NT2/D1 (cell line): ENCODE measurements around the gene CARD11.
A peak's percentile ranks its signal among the peaks of the same experiment; 100 is the strongest.

ENCODE experiments used
- DNase-seq: peaks from one replicate; pipeline ENCODE4 v3.0.0-alpha.2; 2011; ENCODE audit warnings: low read depth, low spot score
- H3K27me3 ChIP-seq: 2 replicates; pipeline ENCODE4 v1.6.0; 2011; ENCODE audit warnings: mild to moderate bottlenecking; ENCODE audit not compliant: insufficient read length, insufficient read depth
- H3K36me3 ChIP-seq: 2 replicates; pipeline ENCODE4 v1.6.1; 2011; ENCODE audit warnings: mild to moderate bottlenecking, low read length, mixed read lengths; ENCODE audit not compliant: insufficient read depth, insufficient read length
- H3K4me1 ChIP-seq: 2 replicates; pipeline ENCODE4 v1.5.1; 2011; ENCODE audit not compliant: insufficient read depth, insufficient read length
- H3K4me3 ChIP-seq: 2 replicates; pipeline ENCODE4 v1.5.1; 2011; ENCODE audit warnings: low read depth; ENCODE audit not compliant: insufficient read length
- H3K9ac ChIP-seq: 2 replicates; pipeline ENCODE4 v1.6.0; 2011; ENCODE audit warnings: low read depth; ENCODE audit not compliant: insufficient read length
- H3K9me3 ChIP-seq: 2 replicates; pipeline ENCODE4 v1.5.1; 2011; ENCODE audit warnings: mild to moderate bottlenecking, low read length; ENCODE audit not compliant: insufficient read depth
- SUZ12 ChIP-seq: IDR thresholded peaks from 2 replicates; pipeline ENCODE4 v1.6.1; 2011; ENCODE audit not compliant: insufficient read length, insufficient read depth; ENCODE audit errors: extremely low read depth
- YY1 ChIP-seq: IDR thresholded peaks from 2 replicates; pipeline ENCODE4 v1.6.1; 2011; ENCODE audit not compliant: insufficient read length, insufficient read depth
- ZNF274 ChIP-seq: IDR thresholded peaks from 2 replicates; pipeline ENCODE4 v1.6.1; 2011; ENCODE audit warnings: mild to moderate bottlenecking, low read depth, low read length

CARD11 gene

DNA sequence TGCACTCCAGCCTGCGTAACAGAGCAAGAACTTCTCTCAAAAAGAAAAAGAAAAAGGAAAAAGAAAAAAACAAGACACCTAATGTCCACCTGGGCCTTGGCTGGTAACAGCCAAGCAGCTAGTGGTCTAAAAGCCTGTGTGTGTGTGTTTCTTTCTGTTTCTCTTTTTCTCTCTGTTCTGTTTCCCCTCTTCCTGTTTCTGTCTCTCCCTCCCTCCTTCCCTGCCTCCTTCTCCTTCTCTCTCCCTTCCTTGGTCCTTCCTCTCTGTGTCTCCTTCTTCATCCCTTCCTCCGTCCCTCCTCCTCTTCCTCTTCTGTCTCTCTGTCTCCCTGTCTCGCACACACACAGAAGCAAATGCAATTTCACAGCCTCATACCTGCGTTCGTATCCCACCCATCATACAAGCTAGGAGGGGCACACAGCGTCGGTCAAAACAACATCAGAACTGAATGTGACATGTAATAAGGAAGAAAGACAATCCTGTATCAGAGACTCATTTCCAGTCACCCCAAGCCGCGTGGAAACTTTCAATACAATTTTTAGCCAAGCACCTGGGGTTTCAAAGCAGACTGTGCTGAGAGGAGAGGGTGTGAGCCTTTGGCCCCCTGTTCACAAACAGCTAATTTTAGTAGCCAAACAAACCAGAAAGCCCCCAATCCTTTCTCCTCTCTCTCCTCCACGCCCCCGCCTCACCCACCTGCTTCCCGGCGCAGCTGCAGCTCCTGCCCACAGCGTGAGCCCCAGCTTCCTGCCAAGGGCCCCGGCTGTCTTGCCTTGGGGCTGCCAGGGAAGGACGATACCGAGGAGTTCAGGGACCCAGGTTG lies 149.3 kb downstream of the CARD11 start:
- TF ChIP-seq SUZ12 (no peak), YY1 (no peak), ZNF274 (no peak)
- no peak overlapping the region for H3K4me3 ChIP-seq
- H3K27me3 ChIP-seq: no peaks in the 10 kb centered on the region
- H3K9me3 ChIP-seq: no peaks in the 10 kb centered on the region
- H3K9ac ChIP-seq: no peak overlapping the region
- no peak for DNase-seq
- H3K4me1 ChIP-seq: peaks cover 6% of the 10 kb centered on the region
- H3K36me3 ChIP-seq: no peaks in the 10 kb centered on the region

- DNase-seq: no peak
- Histone ChIP-seq H3K36me3 (no peaks in the 10 kb centered on the region), H3K27me3 (no peaks in the 10 kb centered on the region), H3K9ac (no peak overlapping the region), H3K9me3 (no peaks in the 10 kb centered on the region), H3K4me1 (peaks cover 6% of the 10 kb centered on the region), H3K4me3 (no peak overlapping the region)
- TF ChIP-seq ZNF274: no peak
- TF ChIP-seq SUZ12: no peak
- TF ChIP-seq YY1: no peak
Observed at GRCh38 chr7:2893411-2893861, 150.2 kb downstream of the CARD11 start.

DNA sequence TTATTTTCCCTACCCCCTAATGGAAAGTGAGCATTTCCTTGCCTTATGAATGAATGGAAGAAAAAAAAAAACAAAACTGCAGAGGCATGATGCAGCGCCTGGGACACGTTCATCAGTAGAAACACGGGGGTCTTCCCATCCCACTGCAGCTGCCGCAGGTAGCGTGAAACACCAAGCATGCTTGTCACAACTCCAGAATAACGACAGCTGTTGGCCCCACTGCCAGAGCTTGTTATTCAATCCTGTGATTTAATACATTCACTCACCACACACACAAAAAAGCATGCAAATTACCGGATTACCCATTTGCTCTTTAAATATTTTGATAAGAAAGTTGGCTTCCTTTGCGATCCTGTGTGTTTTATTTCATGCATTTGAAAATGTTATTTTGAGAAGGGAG lies 151.1 kb downstream of the CARD11 start:
- Histone ChIP-seq H3K4me1 (peaks cover 6% of the 10 kb centered on the region), H3K9me3 (no peaks in the 10 kb centered on the region), H3K9ac (no peak overlapping the region), H3K4me3 (no peak overlapping the region), H3K36me3 (no peaks in the 10 kb centered on the region), H3K27me3 (no peaks in the 10 kb centered on the region)
- no peak for DNase-seq
- TF ChIP-seq ZNF274 (no peak), YY1 (no peak), SUZ12 (no peak)

GRCh38 chr7:2887816-2888215 lies 155.9 kb downstream of the CARD11 start:
- no peaks in the 10 kb centered on the region for H3K9me3 ChIP-seq
- DNase-seq: no peak
- H3K4me3 ChIP-seq: no peak overlapping the region
- TF ChIP-seq YY1 (no peak), SUZ12 (no peak), ZNF274 (no peak)
- H3K9ac ChIP-seq: no peak overlapping the region
- peaks cover 6% of the 10 kb centered on the region for H3K4me1 ChIP-seq
- H3K36me3 ChIP-seq: no peaks in the 10 kb centered on the region
- no peaks in the 10 kb centered on the region for H3K27me3 ChIP-seq

DNA sequence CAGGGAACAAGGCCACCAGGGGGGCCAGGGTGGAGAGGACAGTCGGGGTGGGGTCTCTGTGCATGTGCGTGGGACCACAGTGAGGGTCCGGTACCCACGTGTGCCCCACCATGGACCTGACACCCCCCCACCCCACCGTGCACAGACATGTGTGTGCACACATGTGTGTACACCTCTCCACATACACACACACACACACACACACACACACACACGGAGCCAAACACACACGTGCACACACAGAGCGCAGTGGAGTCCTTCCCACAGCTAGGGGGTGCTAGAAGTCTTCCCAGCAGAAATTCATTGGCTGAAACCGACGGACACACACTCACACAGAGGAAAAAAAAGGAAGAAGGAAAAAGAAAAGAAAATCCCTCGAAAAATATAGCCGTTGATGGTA lies 156.8 kb downstream of the CARD11 start:
- H3K36me3 ChIP-seq: no peaks in the 10 kb centered on the region
- H3K9me3 ChIP-seq: no peaks in the 10 kb centered on the region
- TF ChIP-seq SUZ12: no peak
- H3K4me3 ChIP-seq: no peak overlapping the region
- H3K27me3 ChIP-seq: no peaks in the 10 kb centered on the region
- peaks cover 9% of the 10 kb centered on the region for H3K4me1 ChIP-seq
- peak; percentile 87 for DNase-seq
- H3K9ac ChIP-seq: no peak overlapping the region

DNA sequence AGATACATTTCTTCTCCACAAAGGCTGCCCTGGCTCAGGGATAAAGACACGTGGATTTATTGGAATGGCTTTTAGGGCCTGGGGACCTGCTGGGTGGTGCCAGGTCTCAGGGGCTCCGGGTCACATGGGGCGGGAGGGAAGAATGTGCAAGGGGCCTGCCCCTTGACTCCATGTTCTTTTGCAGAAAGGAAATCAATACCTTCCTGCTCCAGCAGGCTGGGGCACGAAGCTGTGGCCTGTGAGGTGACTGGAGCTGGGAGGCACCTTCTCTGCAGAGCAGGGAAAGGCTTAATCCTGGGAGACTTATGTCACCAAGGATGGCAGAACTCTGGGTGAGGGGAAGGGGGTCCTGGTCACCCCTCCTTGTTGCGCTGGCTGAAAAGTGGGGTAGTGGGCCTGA lies 157.3 kb downstream of the CARD11 start:
- Histone ChIP-seq H3K9ac (no peak overlapping the region), H3K4me1 (peaks cover 10% of the 10 kb centered on the region), H3K27me3 (no peaks in the 10 kb centered on the region), H3K4me3 (no peak overlapping the region), H3K9me3 (no peaks in the 10 kb centered on the region), H3K36me3 (no peaks in the 10 kb centered on the region)
- DNase-seq: no peak
- TF ChIP-seq YY1 (no peak), SUZ12 (no peak)

- Histone ChIP-seq H3K9me3 (no peaks in the 10 kb centered on the region), H3K36me3 (no peaks in the 10 kb centered on the region), H3K4me3 (no peak overlapping the region), H3K4me1 (peaks cover 19% of the 10 kb centered on the region), H3K9ac (no peak overlapping the region), H3K27me3 (no peaks in the 10 kb centered on the region)
- no peak for TF ChIP-seq YY1
- no peak for TF ChIP-seq ZNF274
- no peak for TF ChIP-seq SUZ12
- no peak for DNase-seq
Observed at GRCh38 chr7:2884161-2884560, 159.5 kb downstream of the CARD11 start.

- Histone ChIP-seq H3K9me3 (no peaks in the 10 kb centered on the region), H3K4me1 (peaks cover 19% of the 10 kb centered on the region), H3K4me3 (no peak overlapping the region), H3K9ac (no peak overlapping the region), H3K36me3 (no peaks in the 10 kb centered on the region), H3K27me3 (no peaks in the 10 kb centered on the region)
- DNase-seq: no peak
- no peak for TF ChIP-seq ZNF274
- TF ChIP-seq SUZ12: no peak
- TF ChIP-seq YY1: no peak
Observed at GRCh38 chr7:2883101-2883500, 160.6 kb downstream of the CARD11 start.
